ENCODE measurements around the gene PPM1M. TPM values are rescaled to one million over a fixed set of nuclear protein-coding genes. Genes with fewer than 3 reads are reported as not detected.

The PPM1M gene
- 23.3 and 34.5 TPM in 2 replicates for total RNA-seq

GRCh38 chr3:52245322-52246263 lies at the start of gene PPM1M:
PPM1M (plus strand) TSS chr3:52245759; CDS start chr3:52245825, 66 bp downstream.

GRCh38 chr3:52197842-52198625 lies 47.5 kb upstream of the PPM1M start, which contains the start of gene ALAS1:
ALAS1 (plus strand) TSS chr3:52198160; CDS start chr3:52199242, 1,082 bp downstream.

GRCh38 chr3:52225452-52226228 lies 19.9 kb upstream of the PPM1M start, which contains the start of gene TLR9:
TLR9 (minus strand) TSS chr3:52225645; CDS start chr3:52225529, 116 bp downstream.

GRCh38 chr3:52238761-52239701 lies 6.5 kb upstream of the PPM1M start, which contains the start of gene TWF2:
TWF2 (minus strand) TSS chr3:52239158; CDS start chr3:52239016, 142 bp downstream.

GRCh38 chr3:52278510-52279069 lies 33.0 kb downstream of the PPM1M start, which contains the start of gene WDR82:
WDR82 (minus strand) TSS chr3:52278649; CDS start chr3:52278361, 288 bp downstream.

Small RNA genes lying within 50 kb of the gene (small RNA-seq; reads per million reads assigned to genes)
- gene MIR135A1 (not detected), gene MIRLET7G (1,258 reads per million, percentile 99 among the genes with 10 or more reads in this experiment)

Other genes with a start within 250 kb of the PPM1M start
- 1,027 and 1,065 TPM in 2 replicates for gene RPL29, start 249.9 kb upstream of the PPM1M start, total RNA-seq
- 11.0 and 25.2 TPM in 2 replicates for gene DUSP7, start 189.2 kb upstream of the PPM1M start, total RNA-seq
- gene POC1A, start 91.3 kb upstream of the PPM1M start, total RNA-seq: 4.3 and 8.6 TPM in 2 replicates
- gene ALAS1, start 47.6 kb upstream of the PPM1M start, total RNA-seq: 32.2 and 34.3 TPM in 2 replicates
- under 0.01 and 0.11 TPM in 2 replicates for gene TLR9, start 20.1 kb upstream of the PPM1M start, total RNA-seq
- gene TWF2, start 6.6 kb upstream of the PPM1M start, total RNA-seq: 108 and 160 TPM in 2 replicates
- gene WDR82, start 32.9 kb downstream of the PPM1M start, total RNA-seq: 44.4 and 46.0 TPM in 2 replicates
- gene GLYCTK, start 42.1 kb downstream of the PPM1M start, total RNA-seq: 5.9 and 9.1 TPM in 2 replicates
- 7.9 TPM in 2 replicates for gene DNAH1, start 70.6 kb downstream of the PPM1M start, total RNA-seq
- gene BAP1, start 164.2 kb downstream of the PPM1M start, total RNA-seq: 70.7 and 76.1 TPM in 2 replicates
- 0.87 and 2.7 TPM in 2 replicates for gene PHF7, start 164.9 kb downstream of the PPM1M start, total RNA-seq
- not detected in 2 replicates for gene SEMA3G, start 199.3 kb downstream of the PPM1M start, total RNA-seq
- 2.2 and 3.5 TPM in 2 replicates for gene TNNC1, start 208.3 kb downstream of the PPM1M start, total RNA-seq
- 66.2 and 93.0 TPM in 2 replicates for gene NISCH, start 209.8 kb downstream of the PPM1M start, total RNA-seq
- gene STAB1, start 249.6 kb downstream of the PPM1M start, total RNA-seq: 0.22 and 0.39 TPM in 2 replicates

Data from placental epithelial cell (primary cell).